HG02938 (cell line): ENCODE data around the gene XPOT.

ENCODE experiments used
- ATAC-seq: cut with Tn5 transposase; IDR thresholded peaks from one replicate; pipeline ENCODE4 v1.9.1; 2021; ENCODE audit warnings: mild to moderate bottlenecking, moderate library complexity; ENCODE audit not compliant: unreplicated experiment

XPOT gene

GRCh38 chr12:64419696-64420095 lies 15.5 kb downstream of the XPOT start:
- no peak for ATAC-seq

- ATAC-seq: no peak
Measured at GRCh38 chr12:64427988-64428387, 23.8 kb downstream of the XPOT start.

- ATAC-seq: no peak
Measured at GRCh38 chr12:64428956-64429355, 24.8 kb downstream of the XPOT start.

- ATAC-seq: no peak
Measured at GRCh38 chr12:64430886-64431285, 26.7 kb downstream of the XPOT start.

- no peak for ATAC-seq
Measured at GRCh38 chr12:64431791-64432190, 27.6 kb downstream of the XPOT start.

- ATAC-seq: no peak
Measured at GRCh38 chr12:64433915-64434314, 29.7 kb downstream of the XPOT start.

GRCh38 chr12:64440100-64440499 lies 35.9 kb downstream of the XPOT start:
- no peak for ATAC-seq

- no peak for ATAC-seq
Measured at GRCh38 chr12:64445490-64445889, 41.3 kb downstream of the XPOT start.

- no peak for ATAC-seq
Measured at GRCh38 chr12:64446295-64446694, 42.1 kb downstream of the XPOT start.

- no peak for ATAC-seq
Measured at GRCh38 chr12:64450057-64450640, 46.0 kb downstream of the XPOT start.

- no peak for ATAC-seq
Measured at GRCh38 chr12:64450711-64451486, 46.7 kb downstream of the XPOT start.

- peak; percentile 75 for ATAC-seq
Measured at GRCh38 chr12:64451687-64452558, 47.7 kb downstream of the XPOT start, which contains the start of gene TBK1. Gene TBK1, plus strand, starts transcription at chr12:64452120. Its CDS starts 3,751 bp downstream, at chr12:64455871.

GRCh38 chr12:64452559-64453329 lies 48.6 kb downstream of the XPOT start:
- no peak for ATAC-seq

- ATAC-seq: no peak
Measured at GRCh38 chr12:64455506-64455905, 51.3 kb downstream of the XPOT start.

- ATAC-seq: no peak
Measured at GRCh38 chr12:64456119-64456518, 51.9 kb downstream of the XPOT start.

- no peak for ATAC-seq
Measured at GRCh38 chr12:64457032-64457431, 52.8 kb downstream of the XPOT start.

- no peak for ATAC-seq
Measured at GRCh38 chr12:64457466-64457865, 53.3 kb downstream of the XPOT start.

GRCh38 chr12:64457923-64458322 lies 53.7 kb downstream of the XPOT start:
- ATAC-seq: no peak

GRCh38 chr12:64459394-64459891 lies 55.3 kb downstream of the XPOT start:
- ATAC-seq: peak; percentile 55

- ATAC-seq: no peak
Measured at GRCh38 chr12:64461634-64462414, 57.6 kb downstream of the XPOT start.
